NCI-H2227 (cell line): ENCODE data around the gene SCN11A.

ENCODE experiments used
- DNase-seq: peaks from one replicate; lab custom pipeline; 2025; ENCODE audit not compliant: unreplicated experiment; lab: John Stamatoyannopoulos, UW

SCN11A gene

DNA sequence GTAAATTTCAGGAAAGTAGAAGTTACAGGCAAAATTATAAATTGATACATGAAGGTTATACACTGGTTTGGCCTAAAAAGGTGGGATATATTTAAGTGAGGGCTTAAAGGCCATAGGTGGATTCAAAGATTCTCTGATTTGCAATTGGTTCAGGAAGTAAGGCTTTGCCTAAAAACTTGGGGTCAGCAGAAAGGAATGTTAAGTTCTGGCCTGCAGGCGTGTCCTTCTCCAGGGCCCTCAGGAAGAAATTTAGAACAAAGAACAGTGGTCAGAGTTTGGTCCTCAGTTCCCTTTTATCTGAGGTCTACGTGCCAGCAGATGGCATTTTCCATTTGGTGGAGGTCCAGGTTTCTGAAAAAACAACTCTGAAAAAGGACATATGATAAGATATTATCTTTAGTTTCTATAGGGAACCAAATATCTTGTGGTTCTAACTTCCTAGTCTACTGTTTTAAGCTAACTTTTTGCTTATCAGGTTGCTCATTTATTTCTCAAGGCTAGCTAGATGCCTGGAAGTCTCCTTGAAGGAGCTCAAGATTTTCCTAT, 40.5 kb downstream of the SCN11A start:
- no peak for DNase-seq

DNA sequence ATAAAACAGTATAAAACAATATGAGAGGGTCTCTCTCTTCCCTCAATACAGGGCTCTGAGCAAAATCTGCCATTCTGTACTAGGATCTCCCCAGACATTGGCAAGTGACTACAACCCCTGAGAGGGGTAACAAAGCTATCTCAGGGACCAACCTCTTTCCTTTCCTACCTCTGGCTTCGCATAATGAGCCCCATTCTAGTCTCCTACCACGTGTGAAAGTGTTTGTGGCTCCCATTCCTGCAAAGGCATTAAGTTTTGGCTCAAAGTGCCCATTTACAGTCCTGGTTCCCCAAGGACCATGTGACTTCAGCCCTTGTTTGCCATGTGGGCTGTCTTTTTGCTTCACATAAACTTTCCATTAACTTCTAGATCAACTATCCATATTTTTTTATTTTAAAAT, 46.4 kb downstream of the SCN11A start:
- no peak for DNase-seq
